ENCODE results near the gene GGT6. TPM values are rescaled to one million over a fixed set of nuclear protein-coding genes. Genes with fewer than 3 reads are reported as not detected.

GGT6 gene
- total RNA-seq, 1 donor from 2014 or later = 9.6 TPM

GRCh38 chr17:4545217-4545951 lies 15.0 kb downstream of the GGT6 start:
- TF ChIP-seq POLR2AphosphoS5 (IDR thresholded peaks at IDR 0.05; ENCODE audit: insufficient read depth in 1 of 2, low read depth in 1 of 2) (no peak), POLR2A (IDR thresholded peaks at IDR 0.05) (no peak)
- TF ChIP-seq, protein P1, sequence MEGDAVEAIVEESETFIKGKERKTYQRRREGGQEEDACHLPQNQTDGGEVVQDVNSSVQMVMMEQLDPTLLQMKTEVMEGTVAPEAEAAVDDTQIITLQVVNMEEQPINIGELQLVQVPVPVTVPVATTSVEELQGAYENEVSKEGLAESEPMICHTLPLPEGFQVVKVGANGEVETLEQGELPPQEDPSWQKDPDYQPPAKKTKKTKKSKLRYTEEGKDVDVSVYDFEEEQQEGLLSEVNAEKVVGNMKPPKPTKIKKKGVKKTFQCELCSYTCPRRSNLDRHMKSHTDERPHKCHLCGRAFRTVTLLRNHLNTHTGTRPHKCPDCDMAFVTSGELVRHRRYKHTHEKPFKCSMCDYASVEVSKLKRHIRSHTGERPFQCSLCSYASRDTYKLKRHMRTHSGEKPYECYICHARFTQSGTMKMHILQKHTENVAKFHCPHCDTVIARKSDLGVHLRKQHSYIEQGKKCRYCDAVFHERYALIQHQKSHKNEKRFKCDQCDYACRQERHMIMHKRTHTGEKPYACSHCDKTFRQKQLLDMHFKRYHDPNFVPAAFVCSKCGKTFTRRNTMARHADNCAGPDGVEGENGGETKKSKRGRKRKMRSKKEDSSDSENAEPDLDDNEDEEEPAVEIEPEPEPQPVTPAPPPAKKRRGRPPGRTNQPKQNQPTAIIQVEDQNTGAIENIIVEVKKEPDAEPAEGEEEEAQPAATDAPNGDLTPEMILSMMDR (IDR thresholded peaks at IDR 0.05) = no peak
- H3K4me3 ChIP-seq = no peak overlapping the region
- DNase-seq (ENCODE audit: extremely low spot score in 2 of 2) = no peak
- H3K36me3 ChIP-seq = peaks cover 0 to 77% of the 10 kb centered on the region in 2 donors
- intact Hi-C loops (cut with DNase I) = no loop called here
- no peaks in the 10 kb centered on the region for H3K27me3 ChIP-seq
- H3K27ac ChIP-seq = no peak overlapping the region
- H3K4me1 ChIP-seq = no peaks in the 10 kb centered on the region
- H3K9me3 ChIP-seq = no peaks in the 10 kb centered on the region

DNA sequence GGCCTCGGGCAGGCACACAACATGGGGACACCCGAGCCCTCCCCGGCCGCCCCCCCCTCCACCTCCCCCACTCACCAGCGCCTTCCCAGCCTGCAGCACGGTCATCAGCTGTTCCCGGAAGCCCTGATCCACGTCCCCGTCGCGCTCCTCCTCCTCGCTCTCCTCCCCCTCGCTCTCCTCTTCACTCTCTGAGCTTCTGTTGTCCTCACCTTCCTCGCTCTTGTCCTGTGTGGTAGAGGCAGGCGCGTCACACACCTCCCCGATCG lies 15.5 kb downstream of the GGT6 start:
- peaks cover 0 to 77% of the 10 kb centered on the region in 2 donors for H3K36me3 ChIP-seq
- no peak for DNase-seq (ENCODE audit: extremely low spot score in 2 of 2)
- no peaks in the 10 kb centered on the region for H3K4me1 ChIP-seq
- intact Hi-C loops (cut with DNase I) = no loop called here
- H3K9me3 ChIP-seq = no peaks in the 10 kb centered on the region
- H3K27me3 ChIP-seq = no peaks in the 10 kb centered on the region
- no peak overlapping the region for H3K27ac ChIP-seq
- H3K4me3 ChIP-seq = no peak overlapping the region
- no peak for TF ChIP-seq POLR2AphosphoS5 (IDR thresholded peaks at IDR 0.05; ENCODE audit: insufficient read depth in 1 of 2, low read depth in 1 of 2)
- TF ChIP-seq POLR2A (IDR thresholded peaks at IDR 0.05) = no peak
- TF ChIP-seq, protein P1 (IDR thresholded peaks at IDR 0.05) = no peak

GRCh38 chr17:4544135-4544950 lies 16.0 kb downstream of the GGT6 start:
- Histone ChIP-seq H3K4me1 (no peaks in the 10 kb centered on the region), H3K27ac (no peak overlapping the region), H3K27me3 (no peaks in the 10 kb centered on the region), H3K9me3 (no peaks in the 10 kb centered on the region), H3K36me3 (peaks cover 0 to 77% of the 10 kb centered on the region in 2 donors), H3K4me3 (no peak overlapping the region)
- TF ChIP-seq POLR2AphosphoS5 (IDR thresholded peaks at IDR 0.05; ENCODE audit: insufficient read depth in 1 of 2, low read depth in 1 of 2) = no peak
- TF ChIP-seq POLR2A (IDR thresholded peaks at IDR 0.05) = no peak
- TF ChIP-seq, protein P1 (IDR thresholded peaks at IDR 0.05) = no peak
- intact Hi-C loops (cut with DNase I) = no loop called here
- no peak for DNase-seq (ENCODE audit: extremely low spot score in 2 of 2)

GRCh38 chr17:4543557-4544026 lies 16.8 kb downstream of the GGT6 start:
- H3K4me3 ChIP-seq = no peak overlapping the region
- no peak for DNase-seq (ENCODE audit: extremely low spot score in 2 of 2)
- no peaks in the 10 kb centered on the region for H3K9me3 ChIP-seq
- no peaks in the 10 kb centered on the region for H3K27me3 ChIP-seq
- H3K4me1 ChIP-seq = no peaks in the 10 kb centered on the region
- no peak overlapping the region for H3K27ac ChIP-seq
- TF ChIP-seq POLR2A (IDR thresholded peaks at IDR 0.05) (no peak), POLR2AphosphoS5 (IDR thresholded peaks at IDR 0.05; ENCODE audit: insufficient read depth in 1 of 2, low read depth in 1 of 2) (no peak)
- TF ChIP-seq, protein P1 (IDR thresholded peaks at IDR 0.05) = no peak
- intact Hi-C loops (cut with DNase I) = no loop called here
- peaks cover 0 to 76% of the 10 kb centered on the region in 2 donors for H3K36me3 ChIP-seq
